Liver (tissue), 9 donors: ENCODE data around the gene ALG3. TPM values are rescaled to one million over a fixed set of nuclear protein-coding genes. Genes with fewer than 3 reads are reported as not detected.

Experiments used
- DNase-seq: peaks from one replicate; pipeline ENCODE4 v3.0.0-alpha.2; 2017; ENCODE audit warnings: low spot score
- H3K27ac ChIP-seq, 2 donors: one replicate each; pipeline ENCODE4 v1.7.0; 2013; ENCODE audit warnings: inconsistent platforms in 2 of 2, low read length in 2 of 2, control low read depth in 1 of 2, low read depth in 1 of 2, mild to moderate bottlenecking in 1 of 2
- H3K27me3 ChIP-seq, 4 donors: one replicate each; pipeline versions ENCODE4 v1.6.1 to v1.7.0; 2013; ENCODE audit warnings: low read length in 3 of 4, inconsistent platforms in 1 of 4, mild to moderate bottlenecking in 1 of 4, moderate library complexity in 1 of 4; ENCODE audit not compliant: control insufficient read depth in 4 of 4, insufficient read depth in 4 of 4
- H3K36me3 ChIP-seq, 4 donors: one replicate each; pipeline versions ENCODE4 v1.6.1 to v1.7.0; 2013; ENCODE audit warnings: low read length in 3 of 4, mild to moderate bottlenecking in 3 of 4, low read depth in 1 of 4, moderate library complexity in 1 of 4; ENCODE audit not compliant: control insufficient read depth in 4 of 4, insufficient read depth in 3 of 4
- H3K4me1 ChIP-seq, 4 donors: one replicate each; pipeline versions ENCODE4 v1.6.1 to v1.7.0; 2013; ENCODE audit warnings: low read length in 3 of 4, mild to moderate bottlenecking in 3 of 4, moderate library complexity in 1 of 4; ENCODE audit not compliant: control insufficient read depth in 4 of 4, insufficient read depth in 4 of 4
- H3K4me3 ChIP-seq, 3 donors: one replicate each; pipeline versions ENCODE4 v1.6.1 to v1.7.0; 2013; ENCODE audit warnings: low read length in 3 of 3, control low read depth in 1 of 3, low read depth in 1 of 3, mild to moderate bottlenecking in 1 of 3
- H3K9ac ChIP-seq, 2 donors: one replicate each; pipeline ENCODE4 v1.7.0; 2013; ENCODE audit warnings: low read length in 2 of 2, mild to moderate bottlenecking in 2 of 2, moderate library complexity in 2 of 2, control low read depth in 1 of 2, low read depth in 1 of 2
- H3K9me3 ChIP-seq, 4 donors: one replicate each; pipeline versions ENCODE4 v1.6.1 to v1.7.0; 2013; ENCODE audit warnings: low read length in 3 of 4; ENCODE audit not compliant: control insufficient read depth in 4 of 4
- CTCF ChIP-seq: fragments of 150-350 bp; IDR thresholded peaks from 2 replicates; pipeline ENCODE4 v1.5.1; 2017; ENCODE audit warnings: improper control_type of control experiment, low read depth, low read length; ENCODE audit not compliant: missing input control
- EGR1 ChIP-seq, 2 donors: IDR thresholded peaks; 2 replicates each; pipeline ENCODE4 v1.6.1; 2016 to 2018; ENCODE audit warnings: antibody characterized with exemption in 2 of 2, low read depth in 2 of 2
- FOXA1 ChIP-seq: IDR thresholded peaks from 2 replicates; pipeline ENCODE4 v1.6.1; 2016; ENCODE audit warnings: antibody characterized with exemption
- FOXA2 ChIP-seq: IDR thresholded peaks from 2 replicates; pipeline ENCODE4 v1.6.1; 2016; ENCODE audit warnings: antibody characterized with exemption
- NR2F2 ChIP-seq: IDR thresholded peaks from 2 replicates; pipeline ENCODE4 v1.6.1; 2016; ENCODE audit warnings: antibody characterized with exemption
- RAD21 ChIP-seq, 2 donors: IDR thresholded peaks; 2 replicates each; pipeline ENCODE4 v1.6.1; 2016; ENCODE audit warnings: antibody characterized with exemption in 2 of 2, mild to moderate bottlenecking in 2 of 2
- REST ChIP-seq: IDR thresholded peaks from 2 replicates; pipeline ENCODE4 v1.6.1; 2016; ENCODE audit warnings: antibody characterized with exemption, mild to moderate bottlenecking
- RXRA ChIP-seq, 2 donors: IDR thresholded peaks; 2 replicates each; pipeline ENCODE4 v1.6.1; 2017 to 2018; ENCODE audit warnings: antibody characterized with exemption in 2 of 2, mild to moderate bottlenecking in 1 of 2
- YY1 ChIP-seq: IDR thresholded peaks from 2 replicates; pipeline ENCODE4 v1.6.1; 2016; ENCODE audit warnings: antibody characterized with exemption, mild to moderate bottlenecking
- WGBS: extraction: QIAGEN DNeasy Blood & Tissue Kit; methylation state at CpG from one replicate; pipeline ENCODE4 v1.1.7; 2013; 5-methylcytosine and 5-hydroxymethylcytosine counted together
- polyA plus RNA-seq, 2 donors: library from polyadenylated mRNA; stranded (reverse) in 1 of 2; unstranded in 1 of 2; fragments of 200-250 nt in 1 of 2; fragments of >200 nt in 1 of 2; fragmentation: Nextera tagmentation in 1 of 2; extraction: Ambion mirVana in 1 of 2; gene quantifications; one replicate each; pipeline versions ENCODE4 v1.2.1 to v1.2.3, GENCODE V29; 2013 to 2015
- total RNA-seq, 2 donors: library from RNA; depleted of rRNA; stranded (reverse); fragments of >200 nt; gene quantifications; one replicate each; pipeline ENCODE4 v1.2.3, GENCODE V29; 2014
- TF ChIP-seq, protein P1 (sequence below): IDR thresholded peaks from 2 replicates; pipeline ENCODE4 v1.6.1; 2016; ENCODE audit warnings: antibody characterized with exemption
- TF ChIP-seq, protein P2 (sequence below): IDR thresholded peaks from 2 replicates; pipeline ENCODE4 v1.6.1; 2016; ENCODE audit warnings: antibody characterized with exemption
- donor health status: healthy.
- donor health status: healthy.
- donor health status: healthy.
- donor health status: healthy.
- donor health status: healthy.

Gene ALG3
- total and polyA plus RNA-seq, 4 donors: 27.7 to 78.6 (median 64.5) TPM

DNA sequence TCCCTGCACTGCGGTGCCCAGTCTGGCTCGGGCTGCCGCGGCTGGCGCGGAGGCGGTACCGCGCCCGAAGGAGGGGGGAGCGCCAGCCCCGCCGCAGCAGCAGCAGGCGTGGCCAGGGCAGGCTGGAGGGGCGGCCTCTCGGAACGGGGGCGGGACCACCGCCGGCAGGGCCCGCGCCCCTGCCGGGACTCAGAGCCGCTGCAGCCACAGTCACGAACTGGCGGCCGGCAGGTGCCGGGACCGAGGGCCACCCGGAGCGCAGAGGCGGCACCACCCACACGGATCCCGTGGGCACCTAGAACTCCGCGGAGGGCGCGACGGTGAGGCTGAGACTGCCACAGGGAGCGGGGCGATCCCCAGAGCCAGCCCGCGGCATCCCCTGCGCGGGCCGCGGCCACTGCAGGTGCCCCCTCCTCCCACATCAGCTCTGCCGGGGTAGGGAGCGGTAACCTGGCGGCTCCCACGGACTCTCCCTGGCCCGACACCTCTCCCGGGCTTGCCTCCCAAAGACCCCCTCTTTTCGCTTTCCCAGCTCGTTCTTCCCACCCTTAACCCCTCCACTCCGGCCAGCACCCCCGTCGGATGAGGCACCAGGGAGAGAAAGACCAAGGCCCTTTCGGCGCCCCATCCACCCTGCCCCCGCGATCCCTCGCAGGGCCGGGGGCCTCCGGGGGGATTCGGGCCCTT is 19.2 kb downstream of the ALG3 start, which contains the start of gene VWA5B2:
VWA5B2 (plus strand) TSS at position 192 of the 687 bp plus-strand sequence. CDS start 944 bp downstream, outside the sequence.
- DNase-seq: peak; percentile 50
- Histone ChIP-seq H3K36me3 (no peaks in the 10 kb centered on the region), H3K4me1 (peaks cover 12 to 22% (median 15%) of the 10 kb centered on the region in 4 donors), H3K9ac (no peak within 1 kb of the TSS), H3K4me3 (peak within 1 kb of the TSS in 1 of 3 donors; percentile 46), H3K27me3 (peaks cover 0 to 7% (median 5%) of the 10 kb centered on the region in 4 donors), H3K9me3 (no peaks in the 10 kb centered on the region), H3K27ac (no peak within 1 kb of the TSS)
- under 1% methylated on average over 66 of the region's 66 CpGs for WGBS
- TF ChIP-seq RXRA (IDR thresholded peaks at IDR 0.05) (no peak), CTCF (peak; percentile 23)
- TF ChIP-seq, protein P1, sequence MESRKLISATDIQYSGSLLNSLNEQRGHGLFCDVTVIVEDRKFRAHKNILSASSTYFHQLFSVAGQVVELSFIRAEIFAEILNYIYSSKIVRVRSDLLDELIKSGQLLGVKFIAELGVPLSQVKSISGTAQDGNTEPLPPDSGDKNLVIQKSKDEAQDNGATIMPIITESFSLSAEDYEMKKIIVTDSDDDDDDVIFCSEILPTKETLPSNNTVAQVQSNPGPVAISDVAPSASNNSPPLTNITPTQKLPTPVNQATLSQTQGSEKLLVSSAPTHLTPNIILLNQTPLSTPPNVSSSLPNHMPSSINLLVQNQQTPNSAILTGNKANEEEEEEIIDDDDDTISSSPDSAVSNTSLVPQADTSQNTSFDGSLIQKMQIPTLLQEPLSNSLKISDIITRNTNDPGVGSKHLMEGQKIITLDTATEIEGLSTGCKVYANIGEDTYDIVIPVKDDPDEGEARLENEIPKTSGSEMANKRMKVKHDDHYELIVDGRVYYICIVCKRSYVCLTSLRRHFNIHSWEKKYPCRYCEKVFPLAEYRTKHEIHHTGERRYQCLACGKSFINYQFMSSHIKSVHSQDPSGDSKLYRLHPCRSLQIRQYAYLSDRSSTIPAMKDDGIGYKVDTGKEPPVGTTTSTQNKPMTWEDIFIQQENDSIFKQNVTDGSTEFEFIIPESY: no peak

DNA sequence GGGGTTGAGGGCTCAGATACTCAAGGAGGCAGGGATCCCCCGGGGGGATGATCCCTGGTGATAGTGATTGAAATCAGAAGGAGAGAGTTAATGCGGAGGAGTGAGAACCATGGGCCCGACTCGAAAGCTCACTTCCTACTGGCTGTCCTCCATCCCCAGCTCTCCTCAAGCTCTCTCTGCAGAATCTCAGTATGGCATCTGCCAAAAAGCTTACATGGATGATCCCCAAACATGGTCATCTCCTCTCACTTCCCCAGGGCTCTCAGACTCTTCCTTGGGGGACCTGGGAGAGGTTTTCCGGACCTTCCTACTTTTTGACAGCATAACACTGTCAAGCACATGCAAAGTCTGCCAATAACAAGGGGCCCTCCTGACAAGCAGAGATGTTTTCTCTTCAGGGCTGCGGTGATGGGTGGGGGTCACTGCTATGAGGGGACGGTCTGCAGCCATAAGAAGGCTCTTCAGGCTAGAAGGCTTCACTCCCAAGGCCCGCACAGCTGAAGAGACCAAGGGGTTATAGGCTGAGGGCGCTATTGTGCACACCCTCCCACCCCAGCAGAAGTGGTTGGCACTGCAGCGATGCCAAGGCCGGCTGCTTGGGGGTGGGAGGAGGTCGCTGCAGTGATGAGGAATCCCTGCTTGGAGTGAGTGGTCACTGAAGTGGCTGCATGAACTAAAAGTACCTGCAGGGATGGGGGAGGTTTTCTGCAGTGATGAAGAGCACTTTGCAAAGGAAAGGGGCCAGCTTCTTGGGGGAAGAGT is 20.2 kb downstream of the ALG3 start:
- 54% methylated on average over 12 of the region's 12 CpGs for WGBS
- peaks cover 0 to 7% (median 5%) of the 10 kb centered on the region in 4 donors for H3K27me3 ChIP-seq
- no peak for DNase-seq
- H3K27ac ChIP-seq: no peak overlapping the region
- TF ChIP-seq EGR1 (IDR thresholded peaks at IDR 0.05; ENCODE audit: low read depth in 2 of 2) (no peak), RAD21 (IDR thresholded peaks at IDR 0.05) (no peak), RXRA (IDR thresholded peaks at IDR 0.05) (no peak)
- no peak overlapping the region for H3K4me3 ChIP-seq
- no peaks in the 10 kb centered on the region for H3K9me3 ChIP-seq
- H3K36me3 ChIP-seq: no peaks in the 10 kb centered on the region
- peaks cover 12 to 22% (median 15%) of the 10 kb centered on the region in 4 donors for H3K4me1 ChIP-seq
- no peak overlapping the region for H3K9ac ChIP-seq

GRCh38 chr3:184227481-184227935 is 21.3 kb downstream of the ALG3 start:
- no peak overlapping the region for H3K9ac ChIP-seq
- H3K4me1 ChIP-seq: peaks cover 12 to 22% (median 15%) of the 10 kb centered on the region in 4 donors
- no peaks in the 10 kb centered on the region for H3K9me3 ChIP-seq
- H3K27me3 ChIP-seq: peaks cover 0 to 7% (median 3%) of the 10 kb centered on the region in 4 donors
- H3K4me3 ChIP-seq: no peak overlapping the region
- WGBS: 44% methylated on average over 2 of the region's 2 CpGs
- no peak overlapping the region for H3K27ac ChIP-seq
- H3K36me3 ChIP-seq: no peaks in the 10 kb centered on the region
- peak; percentile 61 for DNase-seq
- TF ChIP-seq REST (no peak), RAD21 (IDR thresholded peaks at IDR 0.05) (peak; percentile 51 to 76), NR2F2 (no peak), FOXA2 (no peak), CTCF (peak; percentile 79), EGR1 (IDR thresholded peaks at IDR 0.05; ENCODE audit: low read depth in 2 of 2) (no peak), RXRA (IDR thresholded peaks at IDR 0.05) (no peak), FOXA1 (no peak), YY1 (no peak)
- TF ChIP-seq, protein P2, sequence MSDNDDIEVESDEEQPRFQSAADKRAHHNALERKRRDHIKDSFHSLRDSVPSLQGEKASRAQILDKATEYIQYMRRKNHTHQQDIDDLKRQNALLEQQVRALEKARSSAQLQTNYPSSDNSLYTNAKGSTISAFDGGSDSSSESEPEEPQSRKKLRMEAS: no peak
- TF ChIP-seq, protein P1: no peak
